ENCODE data around the gene ISG15. TPM values are rescaled to one million over a fixed set of nuclear protein-coding genes. Genes with fewer than 3 reads are reported as not detected.

ISG15 gene
- total RNA-seq, 4 donors from 2014 or later: 20.0 to 73.3 (median 33.8) TPM

- no peak for TF ChIP-seq CTCF (IDR thresholded peaks at IDR 0.05; ENCODE audit: low read depth)
These were observed 6.7 kb downstream of the ISG15 start, which contains the start of gene AGRN for GRCh38 chr1:1020000-1020404. Gene AGRN (plus strand): TSS chr1:1020120. CDS start chr1:1020173, 53 bp downstream.

- TF ChIP-seq CTCF (IDR thresholded peaks at IDR 0.05; ENCODE audit: low read depth): no peak
These were observed 7.2 kb downstream of the ISG15 start for GRCh38 chr1:1020415-1021009.

- no peak for TF ChIP-seq CTCF (IDR thresholded peaks at IDR 0.05; ENCODE audit: low read depth)
These were observed 8.0 kb downstream of the ISG15 start for GRCh38 chr1:1021010-1021919.

- TF ChIP-seq CTCF (IDR thresholded peaks at IDR 0.05; ENCODE audit: low read depth): no peak
These were observed 8.6 kb downstream of the ISG15 start for GRCh38 chr1:1021920-1022259.

- TF ChIP-seq CTCF (IDR thresholded peaks at IDR 0.05; ENCODE audit: low read depth): no peak
These were observed 9.2 kb downstream of the ISG15 start for GRCh38 chr1:1022302-1023009.

- no peak for TF ChIP-seq CTCF (IDR thresholded peaks at IDR 0.05; ENCODE audit: low read depth)
These were observed 10.4 kb downstream of the ISG15 start for GRCh38 chr1:1023700-1024099.
